OCI-LY3 (cell line): ENCODE measurements around the gene PATJ.
"Not testable (repeated sequence)": the region's sequence is repeated elsewhere in the genome, so short reads cannot be mapped to it uniquely, and the experiment has no call there.

Experiments
- H2AFZ ChIP-seq: fragments of 200-600, 300-600 bp; shearing (Covaris generic); 2 replicates; pipeline ENCODE4 v1.6.0; 2014; ENCODE audit warnings: antibody characterized with exemption, low read depth, low read length
- H3K27ac ChIP-seq: fragments of 200-600, 300-600 bp; sonication (generic); 2 replicates; pipeline ENCODE4 v1.5.1; 2014; ENCODE audit warnings: mild to moderate bottlenecking, low read length, moderate library complexity, mixed read lengths
- H3K27me3 ChIP-seq: fragments of 200-600, 300-600 bp; sonication (generic); 2 replicates; pipeline ENCODE4 v1.6.1; 2014; ENCODE audit warnings: low read depth, low read length, mixed read lengths
- H3K36me3 ChIP-seq: fragments of 200-600, 300-600 bp; sonication (generic); replicated peaks from 2 replicates; pipeline ENCODE3; 2014; ENCODE audit warnings: low read depth, low read length, mixed read lengths
- H3K4me1 ChIP-seq: fragments of 300-600, 200-600 bp; sonication (generic); 2 replicates; pipeline ENCODE4 v1.6.1; 2014; ENCODE audit warnings: low read length, mixed read lengths
- H3K4me2 ChIP-seq: fragments of 200-600, 300-600 bp; sonication (generic); 2 replicates; pipeline ENCODE4 v1.6.1; 2014; ENCODE audit warnings: low read length, mixed read lengths
- H3K4me3 ChIP-seq: fragments of 300-600, 200-600 bp; sonication (generic); 2 replicates; pipeline ENCODE4 v1.5.1; 2014; ENCODE audit warnings: antibody characterized with exemption, mild to moderate bottlenecking, low read length, moderate library complexity
- H3K79me2 ChIP-seq: fragments of 300-600, 200-600 bp; shearing (Covaris generic); 2 replicates; pipeline ENCODE4 v1.6.1; 2014; ENCODE audit warnings: mild to moderate bottlenecking, low read length, mixed read lengths
- H3K9ac ChIP-seq: fragments of 300-600, 200-600 bp; shearing (Covaris generic); 2 replicates; pipeline ENCODE4 v1.6.0; 2014; ENCODE audit warnings: mild to moderate bottlenecking, low read length, moderate library complexity
- H3K9me3 ChIP-seq: fragments of 200-600, 300-600 bp; shearing (Covaris generic); 2 replicates; pipeline ENCODE4 v1.6.1; 2014; ENCODE audit warnings: low read length, mixed read lengths; ENCODE audit not compliant: insufficient read depth
- H4K20me1 ChIP-seq: fragments of 200-600, 300-600 bp; sonication (generic); 2 replicates; pipeline ENCODE4 v1.6.1; 2016; ENCODE audit warnings: low read length, mixed read lengths; ENCODE audit not compliant: insufficient read depth
- EZH2phosphoT487 ChIP-seq: fragments of 200-600 bp; shearing (Covaris generic); IDR thresholded peaks from 2 replicates; pipeline ENCODE4 v1.6.1; 2018; ENCODE audit warnings: antibody characterized with exemption, mixed run types, low read depth
- TF ChIP-seq, protein P1 (sequence below): fragments of 200-600, 300-600 bp; sonication (generic); IDR thresholded peaks from 2 replicates; pipeline ENCODE4 v1.5.1; 2014; ENCODE audit warnings: antibody characterized with exemption, low read length, low read depth

The PATJ gene

DNA sequence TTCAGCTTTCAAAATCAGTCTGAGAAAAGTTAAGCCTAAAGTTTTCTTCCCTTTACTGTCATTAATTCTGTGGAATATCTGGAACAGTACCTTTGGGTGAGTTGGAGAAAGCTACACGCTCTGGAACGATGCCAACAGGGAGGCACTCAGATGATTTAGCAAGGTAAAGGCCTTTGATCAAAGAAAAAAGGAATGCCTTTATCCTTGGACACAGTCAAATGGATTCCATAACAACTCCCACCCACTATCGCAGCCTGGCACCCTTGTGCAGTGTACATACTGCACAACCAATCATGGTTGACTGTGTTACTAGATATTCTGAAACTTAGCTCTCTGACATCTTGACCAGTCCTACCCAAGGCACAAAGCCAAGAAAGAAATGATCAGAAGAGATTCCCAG lies 218.7 kb downstream of the PATJ start:
- Histone ChIP-seq H3K4me3 (no peak overlapping the region), H3K4me2 (no peak overlapping the region), H4K20me1 (no peaks in the 10 kb centered on the region), H3K27ac (no peak overlapping the region), H3K36me3 (no peaks in the 10 kb centered on the region), H3K27me3 (no peaks in the 10 kb centered on the region), H3K9ac (no peak overlapping the region), H3K79me2 (no peaks in the 10 kb centered on the region), H3K9me3 (no peaks in the 10 kb centered on the region), H3K4me1 (no peaks in the 10 kb centered on the region), H2AFZ (no peak overlapping the region)
- TF ChIP-seq EZH2phosphoT487: no peak
- TF ChIP-seq, protein P1, sequence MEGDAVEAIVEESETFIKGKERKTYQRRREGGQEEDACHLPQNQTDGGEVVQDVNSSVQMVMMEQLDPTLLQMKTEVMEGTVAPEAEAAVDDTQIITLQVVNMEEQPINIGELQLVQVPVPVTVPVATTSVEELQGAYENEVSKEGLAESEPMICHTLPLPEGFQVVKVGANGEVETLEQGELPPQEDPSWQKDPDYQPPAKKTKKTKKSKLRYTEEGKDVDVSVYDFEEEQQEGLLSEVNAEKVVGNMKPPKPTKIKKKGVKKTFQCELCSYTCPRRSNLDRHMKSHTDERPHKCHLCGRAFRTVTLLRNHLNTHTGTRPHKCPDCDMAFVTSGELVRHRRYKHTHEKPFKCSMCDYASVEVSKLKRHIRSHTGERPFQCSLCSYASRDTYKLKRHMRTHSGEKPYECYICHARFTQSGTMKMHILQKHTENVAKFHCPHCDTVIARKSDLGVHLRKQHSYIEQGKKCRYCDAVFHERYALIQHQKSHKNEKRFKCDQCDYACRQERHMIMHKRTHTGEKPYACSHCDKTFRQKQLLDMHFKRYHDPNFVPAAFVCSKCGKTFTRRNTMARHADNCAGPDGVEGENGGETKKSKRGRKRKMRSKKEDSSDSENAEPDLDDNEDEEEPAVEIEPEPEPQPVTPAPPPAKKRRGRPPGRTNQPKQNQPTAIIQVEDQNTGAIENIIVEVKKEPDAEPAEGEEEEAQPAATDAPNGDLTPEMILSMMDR: no peak

DNA sequence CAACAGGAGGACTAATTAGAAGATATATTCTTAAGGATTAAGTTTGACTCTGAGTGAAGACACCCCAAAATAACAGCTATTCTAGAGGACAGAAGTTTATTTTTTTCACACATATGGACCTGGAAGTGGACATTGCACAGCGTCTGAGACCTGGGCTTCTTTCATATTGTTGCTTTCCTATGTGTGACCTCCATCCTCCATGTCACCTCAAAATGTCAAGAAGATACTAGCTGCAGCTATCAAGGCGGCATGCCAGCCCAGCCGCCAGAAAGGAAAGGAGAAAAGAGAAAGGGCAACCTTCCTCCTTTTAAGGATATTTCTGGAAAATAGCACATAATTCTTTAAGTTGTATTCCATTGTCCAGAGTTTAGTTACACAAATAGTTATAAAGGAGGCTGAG lies 220.4 kb downstream of the PATJ start:
- Histone ChIP-seq H2AFZ (no peak overlapping the region), H3K4me3 (no peak overlapping the region), H3K4me1 (no peaks in the 10 kb centered on the region), H3K9ac (no peak overlapping the region), H4K20me1 (no peaks in the 10 kb centered on the region), H3K4me2 (no peak overlapping the region), H3K27me3 (no peaks in the 10 kb centered on the region), H3K27ac (no peak overlapping the region), H3K36me3 (no peaks in the 10 kb centered on the region), H3K9me3 (no peaks in the 10 kb centered on the region), H3K79me2 (no peaks in the 10 kb centered on the region)
- TF ChIP-seq EZH2phosphoT487: no peak
- TF ChIP-seq, protein P1: no peak

DNA sequence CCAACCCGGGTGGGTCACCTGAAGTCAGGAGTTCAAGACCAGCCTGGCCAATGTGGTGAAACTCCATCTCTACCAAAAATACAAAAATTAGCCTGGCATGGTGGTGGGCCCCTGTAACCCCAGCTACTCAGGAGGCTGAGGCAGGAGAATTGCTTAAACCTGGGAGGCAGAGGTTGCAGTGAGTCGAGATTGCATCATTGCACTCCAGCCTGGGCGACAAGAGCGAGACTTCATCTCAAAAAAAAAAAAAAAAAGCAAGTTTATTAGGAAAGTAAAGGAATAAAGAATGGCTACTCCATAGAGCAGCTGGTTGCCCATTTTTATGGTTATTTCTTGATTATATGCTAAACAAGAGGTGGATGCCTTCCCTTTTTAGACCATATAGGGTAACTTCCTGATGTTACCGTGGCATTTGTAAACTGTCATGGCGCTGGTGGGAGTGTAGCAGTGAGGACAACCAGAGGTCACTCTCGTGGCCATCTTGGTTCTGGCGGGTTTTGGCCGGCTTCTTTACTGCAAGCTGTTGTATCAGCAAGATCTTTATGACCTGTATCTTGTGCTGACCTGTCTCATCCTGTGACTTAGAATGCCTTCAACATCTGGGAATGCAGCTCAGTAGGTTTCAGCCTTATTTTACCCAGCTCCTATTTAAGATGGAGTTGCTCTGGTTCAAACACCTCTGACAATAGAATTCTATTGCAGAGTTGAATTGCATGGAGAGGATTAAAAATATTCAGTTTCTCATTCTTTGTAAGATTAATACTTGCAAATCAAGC lies 224.4 kb downstream of the PATJ start:
- not testable (repeated sequence) for H3K4me3 ChIP-seq, H3K27me3 ChIP-seq

DNA sequence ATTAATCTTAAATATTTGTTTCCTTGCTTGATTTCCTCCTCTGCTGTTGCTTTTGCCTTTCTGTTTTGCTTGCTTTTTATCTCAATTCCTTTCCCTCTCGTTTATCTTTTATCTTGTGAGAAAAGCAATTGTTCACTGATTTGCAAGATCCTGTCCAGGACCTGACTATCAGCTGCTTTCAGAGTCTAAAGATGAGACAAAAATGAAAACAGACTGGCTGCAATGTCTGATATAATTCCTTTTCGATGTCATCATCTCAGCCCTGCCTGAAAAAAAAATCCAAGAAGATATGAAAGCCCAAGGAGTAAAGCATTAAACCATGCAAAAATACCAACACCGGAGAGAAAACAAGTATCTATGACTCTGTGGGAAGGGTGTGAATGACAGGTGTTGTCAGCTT lies 225.5 kb downstream of the PATJ start:
- Histone ChIP-seq H3K4me3 (no peak overlapping the region), H4K20me1 (no peaks in the 10 kb centered on the region), H3K27me3 (no peaks in the 10 kb centered on the region), H3K79me2 (no peaks in the 10 kb centered on the region), H3K9me3 (no peaks in the 10 kb centered on the region), H3K27ac (no peak overlapping the region), H2AFZ (no peak overlapping the region), H3K36me3 (no peaks in the 10 kb centered on the region), H3K4me2 (no peak overlapping the region), H3K4me1 (no peaks in the 10 kb centered on the region), H3K9ac (no peak overlapping the region)
- TF ChIP-seq, protein P1: no peak
- no peak for TF ChIP-seq EZH2phosphoT487

More for the DNA sequence above, 224.4 kb downstream of the PATJ start:
- not testable (repeated sequence) for H3K79me2 ChIP-seq, H3K9me3 ChIP-seq, H3K27ac ChIP-seq, H3K36me3 ChIP-seq, H4K20me1 ChIP-seq, H3K4me2 ChIP-seq, H2AFZ ChIP-seq, H3K4me1 ChIP-seq, H3K9ac ChIP-seq
